ENCODE measurements around the gene NXPE3. TPM values are rescaled to one million over a fixed set of nuclear protein-coding genes. Genes with fewer than 3 reads are reported as not detected.

Gene NXPE3
- polyA plus RNA-seq, 1 donor (not counting 4 experiments of a cell fraction or from before 2014, with no cell fraction given), result 16.8 TPM

DNA sequence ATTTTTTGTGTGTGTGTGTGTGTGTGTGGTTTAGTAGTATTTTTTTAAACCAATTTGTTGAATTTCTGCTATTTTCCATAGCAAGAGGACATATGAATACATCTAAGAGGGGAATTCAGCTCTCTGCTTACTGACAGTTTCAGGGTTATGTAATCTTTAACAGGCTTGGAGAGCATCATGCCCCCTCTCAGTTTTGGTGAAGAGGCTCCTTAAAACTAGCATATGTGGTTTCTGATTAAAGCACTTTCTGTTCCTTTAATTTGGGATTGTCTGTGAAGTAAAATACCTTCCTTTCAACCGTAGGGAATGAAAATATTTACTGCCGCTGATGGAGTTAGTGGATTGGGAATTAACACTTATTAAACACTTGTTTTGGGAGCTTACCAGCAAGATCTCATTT lies 50.9 kb downstream of the NXPE3 start:
- FAIRE-seq (no peak), DNase-seq (ENCODE audit: low read depth, low spot score) (no peak)
- TF ChIP-seq, protein P1, sequence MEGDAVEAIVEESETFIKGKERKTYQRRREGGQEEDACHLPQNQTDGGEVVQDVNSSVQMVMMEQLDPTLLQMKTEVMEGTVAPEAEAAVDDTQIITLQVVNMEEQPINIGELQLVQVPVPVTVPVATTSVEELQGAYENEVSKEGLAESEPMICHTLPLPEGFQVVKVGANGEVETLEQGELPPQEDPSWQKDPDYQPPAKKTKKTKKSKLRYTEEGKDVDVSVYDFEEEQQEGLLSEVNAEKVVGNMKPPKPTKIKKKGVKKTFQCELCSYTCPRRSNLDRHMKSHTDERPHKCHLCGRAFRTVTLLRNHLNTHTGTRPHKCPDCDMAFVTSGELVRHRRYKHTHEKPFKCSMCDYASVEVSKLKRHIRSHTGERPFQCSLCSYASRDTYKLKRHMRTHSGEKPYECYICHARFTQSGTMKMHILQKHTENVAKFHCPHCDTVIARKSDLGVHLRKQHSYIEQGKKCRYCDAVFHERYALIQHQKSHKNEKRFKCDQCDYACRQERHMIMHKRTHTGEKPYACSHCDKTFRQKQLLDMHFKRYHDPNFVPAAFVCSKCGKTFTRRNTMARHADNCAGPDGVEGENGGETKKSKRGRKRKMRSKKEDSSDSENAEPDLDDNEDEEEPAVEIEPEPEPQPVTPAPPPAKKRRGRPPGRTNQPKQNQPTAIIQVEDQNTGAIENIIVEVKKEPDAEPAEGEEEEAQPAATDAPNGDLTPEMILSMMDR (optimal IDR thresholded peaks at IDR 0.05 in 1 of 3, IDR thresholded peaks at IDR 0.05 in 1 of 3, conservative IDR thresholded peaks at IDR 0.05 in 1 of 3; ENCODE audit: extremely low read depth in 1 of 3, insufficient read depth in 2 of 3, low read length in 3 of 3), result no peak
- no peak for TF ChIP-seq EZH2 (IDR thresholded peaks at IDR 0.05; ENCODE audit: low read length)
- no peaks in the 10 kb centered on the region for H3K27me3 ChIP-seq (ENCODE audit: control insufficient read depth, extremely low read depth, insufficient read depth, low read length)
- no peak overlapping the region for H3K27ac ChIP-seq (ENCODE audit: control insufficient read depth, insufficient read depth, low read length)
- no peaks in the 10 kb centered on the region for H3K9me1 ChIP-seq (ENCODE audit: control insufficient read depth, extremely low read depth, insufficient read depth, low read length)
- dilution Hi-C loops (cut with MboI; ENCODE audit: extremely low pct_ligation_motif_present, low sequenced_read_pairs), result no loop called here
- H3K9me3 ChIP-seq (ENCODE audit: control insufficient read depth, low read depth, low read length), result no peaks in the 10 kb centered on the region
- H3K79me2 ChIP-seq (ENCODE audit: control insufficient read depth, insufficient read depth, low read length), result no peaks in the 10 kb centered on the region
- H3K4me2 ChIP-seq (ENCODE audit: control insufficient read depth, extremely low read depth, insufficient read depth, low read depth, low read length), result no peak overlapping the region
- H3K4me3 ChIP-seq (ENCODE audit: control insufficient read depth in 2 of 3, extremely low read depth in 1 of 3, insufficient read depth in 2 of 3, low read depth in 1 of 3, low read length in 3 of 3), result no peak overlapping the region
- H3K36me3 ChIP-seq (ENCODE audit: control insufficient read depth in 2 of 2, extremely low read depth in 1 of 2, insufficient read depth in 2 of 2, low read length in 2 of 2), result no peaks in the 10 kb centered on the region
- no peak overlapping the region for H2AFZ ChIP-seq (ENCODE audit: control insufficient read depth, low read length)
- H4K20me1 ChIP-seq (ENCODE audit: control insufficient read depth, extremely low read depth, insufficient read depth, low read length), result no peaks in the 10 kb centered on the region
- no peak overlapping the region for H3K9ac ChIP-seq (ENCODE audit: control insufficient read depth, extremely low read depth, insufficient read depth, low read length)
- H3K4me1 ChIP-seq (ENCODE audit: control insufficient read depth, extremely low read depth, insufficient read depth, low read length), result peaks cover 22% of the 10 kb centered on the region

DNA sequence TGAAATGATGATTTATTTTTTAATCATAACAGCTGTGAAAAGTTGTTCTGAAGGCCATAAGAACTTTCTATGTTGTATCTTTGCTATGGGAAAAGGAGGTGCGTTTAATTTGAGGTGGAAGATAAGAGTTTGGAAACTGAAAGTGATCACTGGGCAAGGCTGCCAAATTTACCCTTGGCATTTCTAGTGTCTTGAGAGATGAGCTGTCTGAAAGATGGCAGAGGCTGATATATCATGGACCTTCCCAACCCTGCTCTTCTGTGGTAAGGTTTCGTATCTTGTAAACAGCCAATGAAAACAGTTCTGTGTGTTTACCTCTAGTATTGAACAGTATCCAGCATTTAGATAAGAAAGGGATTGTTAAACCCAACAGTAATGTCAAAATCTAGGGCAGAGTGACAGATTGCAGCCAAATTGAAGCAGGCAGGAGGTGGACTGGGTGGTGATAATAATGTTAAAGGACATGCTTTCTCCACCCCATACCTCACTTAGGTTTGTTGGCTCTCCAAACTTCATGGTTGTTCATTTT lies 54.5 kb downstream of the NXPE3 start:
- no peaks in the 10 kb centered on the region for H3K9me3 ChIP-seq (ENCODE audit: control insufficient read depth, low read depth, low read length)
- no peak overlapping the region for H3K4me3 ChIP-seq (ENCODE audit: control insufficient read depth in 2 of 3, extremely low read depth in 1 of 3, insufficient read depth in 2 of 3, low read depth in 1 of 3, low read length in 3 of 3)
- no peaks in the 10 kb centered on the region for H3K36me3 ChIP-seq (ENCODE audit: control insufficient read depth in 2 of 2, extremely low read depth in 1 of 2, insufficient read depth in 2 of 2, low read length in 2 of 2)
- H3K79me2 ChIP-seq (ENCODE audit: control insufficient read depth, insufficient read depth, low read length), result no peaks in the 10 kb centered on the region
- peaks cover 11% of the 10 kb centered on the region for H3K4me1 ChIP-seq (ENCODE audit: control insufficient read depth, extremely low read depth, insufficient read depth, low read length)
- H3K27ac ChIP-seq (ENCODE audit: control insufficient read depth, insufficient read depth, low read length), result no peak overlapping the region
- H2AFZ ChIP-seq (ENCODE audit: control insufficient read depth, low read length), result no peak overlapping the region
- no peak overlapping the region for H3K4me2 ChIP-seq (ENCODE audit: control insufficient read depth, extremely low read depth, insufficient read depth, low read depth, low read length)
- DNase-seq (ENCODE audit: low read depth, low spot score) (no peak), FAIRE-seq (no peak)
- no peaks in the 10 kb centered on the region for H4K20me1 ChIP-seq (ENCODE audit: control insufficient read depth, extremely low read depth, insufficient read depth, low read length)
- H3K27me3 ChIP-seq (ENCODE audit: control insufficient read depth, extremely low read depth, insufficient read depth, low read length), result no peaks in the 10 kb centered on the region
- no peak overlapping the region for H3K9ac ChIP-seq (ENCODE audit: control insufficient read depth, extremely low read depth, insufficient read depth, low read length)
- TF ChIP-seq, protein P1 (optimal IDR thresholded peaks at IDR 0.05 in 1 of 3, IDR thresholded peaks at IDR 0.05 in 1 of 3, conservative IDR thresholded peaks at IDR 0.05 in 1 of 3; ENCODE audit: extremely low read depth in 1 of 3, insufficient read depth in 2 of 3, low read length in 3 of 3), result no peak
- no peak for TF ChIP-seq EZH2 (IDR thresholded peaks at IDR 0.05; ENCODE audit: low read length)
- no peaks in the 10 kb centered on the region for H3K9me1 ChIP-seq (ENCODE audit: control insufficient read depth, extremely low read depth, insufficient read depth, low read length)
- dilution Hi-C loops (cut with MboI; ENCODE audit: extremely low pct_ligation_motif_present, low sequenced_read_pairs), result no loop called here

Measured in keratinocyte (primary cell).